A549 (cell line): ENCODE results near the gene KRT13. TPM values are rescaled to one million over a fixed set of nuclear protein-coding genes. Genes with fewer than 3 reads are reported as not detected.
A peak's percentile ranks its signal among the peaks of the same experiment; 100 is the strongest.

Source experiments
- ATAC-seq, 2 experiments: fragments of 200-7000 bp in 1 of 2; fragments of >200 bp in 1 of 2; cut with Nextera tagmentation in 1 of 2; cut with Tn5 transposase in 1 of 2; 3 replicates each; pipeline versions ENCODE4 v1.8.0 to v1.9.1; 2018 to 2020; ENCODE audit warnings: mild to moderate bottlenecking in 1 of 2, moderate library complexity in 1 of 2
- CTCF ChIA-PET: fragments of 300-600 bp; sonication (Branson Sonifier 250); formaldehyde crosslinking; extraction: SDS; loops from one replicate; lab custom pipeline; 2021; ENCODE audit warnings: antibody characterized with exemption, inconsistent platforms; lab: Yijun Ruan, JAX
- POLR2A ChIA-PET: fragments of 350-600 bp; formaldehyde crosslinking; extraction: SDS; loops from one replicate; lab custom pipeline; 2021; ENCODE audit warnings: antibody characterized with exemption, inconsistent platforms; lab: Yijun Ruan, JAX
- DNase-seq, 2 experiments: peaks; one replicate each; pipeline versions ENCODE4 v3.0.0 to v3.0.0-alpha.2; 2011 to 2016; ENCODE audit warnings: low read depth in 1 of 2, low spot score in 1 of 2
- FAIRE-seq: peaks from 2 replicates; lab custom pipeline; 2011; peaks lifted over from hg19 to GRCh38; lab: Jason Lieb, UNC
- H3K27ac ChIP-seq, 2 experiments: fragments of >200 bp; sonication (Bioruptor Twin); formaldehyde crosslinking; 3 replicates each; pipeline ENCODE4 v1.5.1; 2016 to 2017
- H3K4me1 ChIP-seq: fragments of >200 bp; sonication (Bioruptor Twin); formaldehyde crosslinking; 3 replicates; pipeline ENCODE4 v1.6.1; 2016
- H3K4me2 ChIP-seq: fragments of >200 bp; sonication (Bioruptor Twin); formaldehyde crosslinking; 3 replicates; pipeline ENCODE4 v1.6.1; 2016
- H3K4me3 ChIP-seq: fragments of >200 bp; sonication (Bioruptor Twin); formaldehyde crosslinking; 3 replicates; pipeline ENCODE4 v1.5.1; 2016
- H3K9me3 ChIP-seq: fragments of >200 bp; sonication (Bioruptor Twin); formaldehyde crosslinking; 3 replicates; pipeline ENCODE4 v1.6.1; 2016
- CEBPB ChIP-seq, 2 experiments: fragments of >200 bp in 1 of 2; sonication (Bioruptor Twin) in 1 of 2; formaldehyde crosslinking in 1 of 2; IDR thresholded peaks; 2 replicates each; pipeline ENCODE4 v1.6.1; 2012 to 2016
- ESRRA ChIP-seq: fragments of 150-350 bp; IDR thresholded peaks from 2 replicates; pipeline ENCODE4 v1.6.1; 2014; ENCODE audit warnings: mild to moderate bottlenecking, low read length, borderline replicate concordance
- FOSL2 ChIP-seq, 2 experiments: fragments of 450-650 bp in 1 of 2; fragments of >200 bp in 1 of 2; sonication (Bioruptor Twin) in 1 of 2; formaldehyde crosslinking; IDR thresholded peaks; 2 replicates each; pipeline versions ENCODE4 v1.5.0 to v1.6.1; 2016 to 2020; ENCODE audit warnings: mild to moderate bottlenecking in 1 of 2, moderate library complexity in 1 of 2
- HEYL ChIP-seq: fragments of 250-450 bp; sonication (Bioruptor Pico); IDR thresholded peaks from 2 replicates; pipeline ENCODE4 v1.8.0; 2021; ENCODE audit warnings: mild to moderate bottlenecking, moderate library complexity
- KDM1A ChIP-seq: fragments of 200-600 bp; sonication (generic); IDR thresholded peaks from 2 replicates; pipeline ENCODE4 v1.6.1; 2016; ENCODE audit warnings: low read depth, mild to moderate bottlenecking
- NPAS2 ChIP-seq: fragments of 250-450 bp; sonication (Bioruptor Pico); IDR thresholded peaks from 2 replicates; pipeline ENCODE4 v1.8.0; 2022; ENCODE audit warnings: mild to moderate bottlenecking, moderate library complexity, borderline replicate concordance
- RAD21 ChIP-seq, 2 experiments: fragments of >200 bp in 1 of 2; sonication (Bioruptor Twin) in 1 of 2; formaldehyde crosslinking in 1 of 2; IDR thresholded peaks in 1 of 2; conservative IDR thresholded peaks in 1 of 2; 2 replicates in 1 of 2; 3 replicates in 1 of 2; pipeline ENCODE4 v1.6.1; 2012 to 2018; ENCODE audit warnings: inconsistent platforms in 1 of 2
- RNF2 ChIP-seq: fragments of 200-600 bp; sonication (generic); IDR thresholded peaks from 2 replicates; pipeline ENCODE4 v1.6.1; 2016; ENCODE audit warnings: low read depth, mild to moderate bottlenecking, antibody characterized with exemption, moderate library complexity, borderline replicate concordance
- TFCP2L1 ChIP-seq: fragments of 250-450 bp; sonication (Bioruptor Pico); IDR thresholded peaks from 2 replicates; pipeline ENCODE4 v1.5.0; 2021; ENCODE audit warnings: mild to moderate bottlenecking
- ZC3H11A ChIP-seq: fragments of 450-650 bp; IDR thresholded peaks from 2 replicates; pipeline ENCODE4 v1.6.1; 2014; ENCODE audit warnings: antibody characterized with exemption, mild to moderate bottlenecking
- WGBS: methylation state at CpG from one replicate; pipeline ENCODE4 v1.1.6; 2017; ENCODE audit errors: missing lambda C conversion rate; 5-methylcytosine and 5-hydroxymethylcytosine counted together
- polyA plus RNA-seq, 4 experiments: library from polyadenylated mRNA; depleted of rRNA in 3 of 4; stranded (reverse); fragments of >200 nt; fragmentation: RNase III in 1 of 4; extraction: RNeasy Plus Mini Kit Qiagen cat#74134 plus additional on column Dnase treatment in 1 of 4; gene quantifications; 2 replicates in 3 of 4; 3 replicates in 1 of 4; pipeline ENCODE4 v1.2.3, GENCODE V29; 2011 to 2017
- TF ChIP-seq, protein P1 (sequence below): fragments of 250-450 bp; sonication (Bioruptor Pico); IDR thresholded peaks from 2 replicates; pipeline ENCODE4 v1.5.0; 2021; ENCODE audit warnings: mild to moderate bottlenecking, moderate library complexity, borderline replicate concordance
- TF ChIP-seq, protein P2 (sequence below): fragments of >200 bp; sonication (Bioruptor Twin); formaldehyde crosslinking; IDR thresholded peaks from 3 replicates; pipeline ENCODE4 v1.6.1; 2016
- TF ChIP-seq, protein P3 (sequence below): fragments of 450-650 bp; IDR thresholded peaks from 2 replicates; pipeline ENCODE4 v1.6.1; 2014; ENCODE audit warnings: antibody characterized with exemption

KRT13 gene
- polyA plus RNA-seq, 2 of the 4 experiments (the other 2 are of a cell fraction) = 0.06 TPM; not detected in 1

DNA sequence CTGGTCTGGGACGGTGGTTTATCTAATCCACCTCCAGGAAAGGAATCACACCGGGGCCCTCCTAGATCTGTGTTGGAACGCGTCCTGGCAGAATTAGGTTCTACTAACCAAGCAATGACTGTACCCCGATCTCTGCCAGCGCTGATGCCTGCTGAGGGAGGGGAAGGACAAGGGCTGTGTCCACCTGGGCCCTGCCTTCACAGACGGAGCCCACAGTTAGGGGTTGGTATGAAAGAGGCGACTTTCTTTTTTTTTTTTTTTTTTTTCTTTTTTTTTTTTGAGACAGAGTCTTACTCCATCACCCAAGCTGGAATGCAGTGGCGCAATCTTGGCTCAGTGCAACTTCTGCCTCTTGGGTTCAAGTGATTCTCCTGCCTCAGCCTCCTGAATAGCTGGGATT lies 32.6 kb upstream of the KRT13 start:
- no peak overlapping the region for H3K4me2 ChIP-seq
- ATAC-seq (no peak), DNase-seq (no peak), FAIRE-seq (no peak)
- ChIA-PET CTCF (interaction anchor here (1.1 to 8.1 kb wide), 2 partner anchors 12 to 681 kb away, joined by 5 to 141 read pairs; no protein-coding TSS in a partner anchor), POLR2A (no interaction called here)
- peak overlapping the region in 1 of 2 experiments; percentile 46; a peak in 3 of 6 replicates for H3K27ac ChIP-seq
- WGBS = 94% methylated on average over 9 of the region's 9 CpGs
- TF ChIP-seq, protein P1, sequence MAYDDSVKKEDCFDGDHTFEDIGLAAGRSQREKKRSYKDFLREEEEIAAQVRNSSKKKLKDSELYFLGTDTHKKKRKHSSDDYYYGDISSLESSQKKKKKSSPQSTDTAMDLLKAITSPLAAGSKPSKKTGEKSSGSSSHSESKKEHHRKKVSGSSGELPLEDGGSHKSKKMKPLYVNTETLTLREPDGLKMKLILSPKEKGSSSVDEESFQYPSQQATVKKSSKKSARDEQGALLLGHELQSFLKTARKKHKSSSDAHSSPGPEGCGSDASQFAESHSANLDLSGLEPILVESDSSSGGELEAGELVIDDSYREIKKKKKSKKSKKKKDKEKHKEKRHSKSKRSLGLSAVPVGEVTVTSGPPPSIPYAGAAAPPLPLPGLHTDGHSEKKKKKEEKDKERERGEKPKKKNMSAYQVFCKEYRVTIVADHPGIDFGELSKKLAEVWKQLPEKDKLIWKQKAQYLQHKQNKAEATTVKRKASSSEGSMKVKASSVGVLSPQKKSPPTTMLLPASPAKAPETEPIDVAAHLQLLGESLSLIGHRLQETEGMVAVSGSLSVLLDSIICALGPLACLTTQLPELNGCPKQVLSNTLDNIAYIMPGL (CRISPR knock-in tag) = no peak
- TF ChIP-seq, protein P2, sequence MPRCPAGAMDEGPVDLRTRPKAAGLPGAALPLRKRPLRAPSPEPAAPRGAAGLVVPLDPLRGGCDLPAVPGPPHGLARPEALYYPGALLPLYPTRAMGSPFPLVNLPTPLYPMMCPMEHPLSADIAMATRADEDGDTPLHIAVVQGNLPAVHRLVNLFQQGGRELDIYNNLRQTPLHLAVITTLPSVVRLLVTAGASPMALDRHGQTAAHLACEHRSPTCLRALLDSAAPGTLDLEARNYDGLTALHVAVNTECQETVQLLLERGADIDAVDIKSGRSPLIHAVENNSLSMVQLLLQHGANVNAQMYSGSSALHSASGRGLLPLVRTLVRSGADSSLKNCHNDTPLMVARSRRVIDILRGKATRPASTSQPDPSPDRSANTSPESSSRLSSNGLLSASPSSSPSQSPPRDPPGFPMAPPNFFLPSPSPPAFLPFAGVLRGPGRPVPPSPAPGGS = no peak
- TF ChIP-seq RAD21 (conservative IDR thresholded peaks at IDR 0.05 in 1 of 2, IDR thresholded peaks at IDR 0.05 in 1 of 2) = no peak
- TF ChIP-seq FOSL2 (IDR thresholded peaks at IDR 0.05) = no peak
- TF ChIP-seq FOSL2 (CRISPR knock-in tag; IDR thresholded peaks at IDR 0.05) = no peak
- TF ChIP-seq, protein P3, sequence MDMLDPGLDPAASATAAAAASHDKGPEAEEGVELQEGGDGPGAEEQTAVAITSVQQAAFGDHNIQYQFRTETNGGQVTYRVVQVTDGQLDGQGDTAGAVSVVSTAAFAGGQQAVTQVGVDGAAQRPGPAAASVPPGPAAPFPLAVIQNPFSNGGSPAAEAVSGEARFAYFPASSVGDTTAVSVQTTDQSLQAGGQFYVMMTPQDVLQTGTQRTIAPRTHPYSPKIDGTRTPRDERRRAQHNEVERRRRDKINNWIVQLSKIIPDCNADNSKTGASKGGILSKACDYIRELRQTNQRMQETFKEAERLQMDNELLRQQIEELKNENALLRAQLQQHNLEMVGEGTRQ = no peak
- peak in 1 of 2 experiments; percentile 39; a peak in 2 of 4 replicates for TF ChIP-seq CEBPB (IDR thresholded peaks at IDR 0.05)
- peaks cover 16% of the 10 kb centered on the region; the same call in 2 of the 3 replicates for H3K4me1 ChIP-seq
- no peak overlapping the region for H3K4me3 ChIP-seq
- no peaks in the 10 kb centered on the region for H3K9me3 ChIP-seq

DNA sequence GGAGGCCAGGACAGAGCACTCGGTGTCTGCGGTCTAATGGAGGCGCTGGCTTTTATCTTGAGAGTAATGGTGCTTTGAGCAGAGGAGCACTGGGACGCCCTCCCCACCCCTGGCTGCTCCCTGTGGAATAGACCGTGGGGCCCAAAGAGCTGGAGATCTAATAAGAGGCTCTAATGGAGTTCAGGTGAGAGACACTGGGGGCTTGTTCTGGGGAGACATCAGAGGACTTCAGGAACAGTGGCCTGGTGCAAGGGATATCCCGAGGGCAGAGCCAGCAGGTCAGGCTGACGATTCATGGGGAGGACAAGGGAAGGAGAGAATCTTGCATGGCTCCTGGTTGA lies 32.2 kb upstream of the KRT13 start:
- CTCF ChIA-PET = interaction anchor here (1.1 to 8.1 kb wide), 3 partner anchors 8 to 681 kb away, joined by 4 to 141 read pairs (median 5); no protein-coding TSS in a partner anchor
- no peaks in the 10 kb centered on the region for H3K9me3 ChIP-seq
- 89% methylated on average over 7 of the region's 7 CpGs for WGBS
- no peak overlapping the region for H3K4me3 ChIP-seq
- H3K4me2 ChIP-seq = no peak overlapping the region
- peak overlapping the region in 1 of 2 experiments; percentile 46; a peak in 2 of 6 replicates for H3K27ac ChIP-seq
- POLR2A ChIA-PET = no interaction called here
- DNase-seq = no peak
- no peak for ATAC-seq
- no peak for FAIRE-seq
- H3K4me1 ChIP-seq = peaks cover 16% of the 10 kb centered on the region; the same call in 2 of the 3 replicates
- TF ChIP-seq KDM1A (no peak), ESRRA (no peak), NPAS2 (CRISPR knock-in tag) (no peak)

DNA sequence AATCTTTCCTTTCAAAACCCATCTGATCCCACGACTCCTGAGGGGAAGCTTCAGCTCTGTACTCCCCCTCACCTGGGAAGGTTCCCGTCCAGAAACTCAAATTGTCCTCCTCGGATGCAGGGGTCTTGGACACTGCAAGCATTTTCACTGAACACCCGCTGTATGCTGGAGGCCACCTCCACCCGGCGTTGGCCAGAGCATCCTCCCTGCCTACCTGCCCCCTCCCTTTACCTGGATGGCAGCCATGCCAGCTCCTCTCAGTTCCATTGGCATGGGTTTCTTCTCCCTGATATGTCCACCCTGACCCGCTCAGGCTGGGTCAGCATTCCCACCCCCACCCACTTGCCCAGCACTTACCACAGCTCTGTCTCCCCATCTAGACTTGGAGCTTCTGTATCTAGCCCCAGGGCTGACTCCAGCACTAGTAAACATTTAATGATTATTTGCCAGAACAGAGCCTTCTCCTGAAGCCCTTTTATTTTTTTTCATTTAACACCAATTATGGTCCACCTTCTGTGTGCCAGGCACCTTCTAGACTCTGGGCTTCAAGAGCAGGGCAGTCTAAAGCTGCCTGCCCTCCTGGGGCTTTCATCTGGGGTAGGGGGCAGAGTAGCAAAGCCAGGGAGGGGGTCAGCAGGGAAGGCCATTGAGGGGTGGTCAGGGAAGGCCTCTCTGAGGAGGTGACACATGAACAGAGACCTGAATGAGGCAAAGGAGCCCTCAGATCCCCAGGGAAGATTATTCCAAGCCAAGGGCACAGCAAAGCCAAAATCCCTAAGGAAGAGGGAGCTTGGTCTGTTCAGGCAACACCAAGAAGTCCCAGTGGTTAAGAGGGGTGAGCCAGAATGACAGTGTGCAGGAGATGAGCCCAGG lies 31.6 kb upstream of the KRT13 start:
- Histone ChIP-seq H3K4me2 (no peak overlapping the region), H3K9me3 (no peaks in the 10 kb centered on the region), H3K4me3 (no peak overlapping the region), H3K27ac (peak overlapping the region in 1 of 2 experiments; percentile 28; a peak in 2 of 6 replicates), H3K4me1 (peaks cover 16% of the 10 kb centered on the region; the same call in 2 of the 3 replicates)
- 81% methylated on average over 7 of the region's 7 CpGs for WGBS
- FAIRE-seq (no peak), DNase-seq (no peak), ATAC-seq (no peak)
- TF ChIP-seq FOSL2 (IDR thresholded peaks at IDR 0.05) (no peak), FOSL2 (CRISPR knock-in tag; IDR thresholded peaks at IDR 0.05) (no peak), HEYL (CRISPR knock-in tag) (no peak), TFCP2L1 (CRISPR knock-in tag) (no peak), RNF2 (no peak), ZC3H11A (no peak)
- ChIA-PET POLR2A (no interaction called here), CTCF (interaction anchor here (0.6 to 8.1 kb wide), 8 partner anchors 7 to 681 kb away, joined by 3 to 141 read pairs (median 4); no protein-coding TSS in a partner anchor)
